Neural cell (in vitro differentiated cells): ENCODE measurements around the gene CDH4.

Experiments
- EP300 ChIP-seq: fragments of 450-650 bp; conservative IDR thresholded peaks from 2 replicates; pipeline ENCODE4 v1.6.1; 2014; ENCODE audit warnings: antibody characterized with exemption, mild to moderate bottlenecking, moderate library complexity; ENCODE audit not compliant: poor library complexity, severe bottlenecking
- EZH2 ChIP-seq: fragments of 200-600, 300-800 bp; shearing (Covaris generic), sonication (generic); IDR thresholded peaks from 2 replicates; pipeline ENCODE4 v1.6.1; 2014; ENCODE audit warnings: antibody characterized with exemption, low read length, borderline replicate concordance, mild to moderate bottlenecking; ENCODE audit not compliant: insufficient read depth, poor library complexity, severe bottlenecking
- MXI1 ChIP-seq: fragments of 450-650 bp; conservative IDR thresholded peaks from 2 replicates; pipeline ENCODE4 v1.6.1; 2014; ENCODE audit warnings: antibody characterized with exemption, mild to moderate bottlenecking; ENCODE audit not compliant: poor library complexity, severe bottlenecking
- POLR2AphosphoS5 ChIP-seq: IDR thresholded peaks from 2 replicates; pipeline ENCODE4 v1.6.1; 2012
- RAD21 ChIP-seq: fragments of 450-650 bp; conservative IDR thresholded peaks from 2 replicates; pipeline ENCODE4 v1.6.1; 2014; ENCODE audit warnings: antibody characterized with exemption, mild to moderate bottlenecking, moderate library complexity
- REST ChIP-seq: IDR thresholded peaks from 2 replicates; pipeline ENCODE4 v1.6.1; 2012; ENCODE audit warnings: borderline replicate concordance
- SMC3 ChIP-seq: fragments of 450-650 bp; conservative IDR thresholded peaks from 2 replicates; pipeline ENCODE4 v1.6.1; 2014; ENCODE audit warnings: antibody characterized with exemption, mild to moderate bottlenecking, moderate library complexity; ENCODE audit not compliant: poor library complexity
- TAF1 ChIP-seq: IDR thresholded peaks from 2 replicates; pipeline ENCODE4 v1.6.1; 2012; ENCODE audit warnings: low read depth
- TF ChIP-seq, protein P1 (sequence below): fragments of 450-650 bp; IDR thresholded peaks from 2 replicates; pipeline ENCODE4 v1.5.1; 2014; ENCODE audit warnings: antibody characterized with exemption, mild to moderate bottlenecking, moderate library complexity; ENCODE audit not compliant: poor library complexity, severe bottlenecking

GRCh38 chr20:61251529-61252393, at the start of gene CDH4:
- TF ChIP-seq, protein P1, sequence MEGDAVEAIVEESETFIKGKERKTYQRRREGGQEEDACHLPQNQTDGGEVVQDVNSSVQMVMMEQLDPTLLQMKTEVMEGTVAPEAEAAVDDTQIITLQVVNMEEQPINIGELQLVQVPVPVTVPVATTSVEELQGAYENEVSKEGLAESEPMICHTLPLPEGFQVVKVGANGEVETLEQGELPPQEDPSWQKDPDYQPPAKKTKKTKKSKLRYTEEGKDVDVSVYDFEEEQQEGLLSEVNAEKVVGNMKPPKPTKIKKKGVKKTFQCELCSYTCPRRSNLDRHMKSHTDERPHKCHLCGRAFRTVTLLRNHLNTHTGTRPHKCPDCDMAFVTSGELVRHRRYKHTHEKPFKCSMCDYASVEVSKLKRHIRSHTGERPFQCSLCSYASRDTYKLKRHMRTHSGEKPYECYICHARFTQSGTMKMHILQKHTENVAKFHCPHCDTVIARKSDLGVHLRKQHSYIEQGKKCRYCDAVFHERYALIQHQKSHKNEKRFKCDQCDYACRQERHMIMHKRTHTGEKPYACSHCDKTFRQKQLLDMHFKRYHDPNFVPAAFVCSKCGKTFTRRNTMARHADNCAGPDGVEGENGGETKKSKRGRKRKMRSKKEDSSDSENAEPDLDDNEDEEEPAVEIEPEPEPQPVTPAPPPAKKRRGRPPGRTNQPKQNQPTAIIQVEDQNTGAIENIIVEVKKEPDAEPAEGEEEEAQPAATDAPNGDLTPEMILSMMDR, result no peak
- peak; percentile 29 for TF ChIP-seq RAD21
- no peak for TF ChIP-seq REST
- TF ChIP-seq EP300, result no peak
- peak; percentile 10 for TF ChIP-seq POLR2AphosphoS5
- TF ChIP-seq TAF1, result no peak
- TF ChIP-seq EZH2, result no peak
- TF ChIP-seq SMC3, result peak; percentile 29
- no peak for TF ChIP-seq MXI1
